A549 treated with GW870086 at 1 μM for 4 hours (cell line): ENCODE data around the gene SNRPB. TPM values are rescaled to one million over a fixed set of nuclear protein-coding genes. Genes with fewer than 3 reads are reported as not detected.

ENCODE experiments used
- total RNA-seq: library from RNA; stranded (reverse); fragments of 200-300 nt; extraction: Qiagen RNA extraction; gene quantifications from 5 replicates; pipeline ENCODE4 v1.2.3, GENCODE V29; 2022; ENCODE audit warnings: low read depth

The SNRPB gene
- 850 to 1,095 TPM (median 1,020 TPM) in 5 replicates for total RNA-seq

GRCh38 chr20:2470423-2471193 is at the start of gene SNRPB:
TSS of gene SNRPB (minus strand) at chr20:2470789. CDS start at chr20:2470690, 99 bp downstream.

DNA sequence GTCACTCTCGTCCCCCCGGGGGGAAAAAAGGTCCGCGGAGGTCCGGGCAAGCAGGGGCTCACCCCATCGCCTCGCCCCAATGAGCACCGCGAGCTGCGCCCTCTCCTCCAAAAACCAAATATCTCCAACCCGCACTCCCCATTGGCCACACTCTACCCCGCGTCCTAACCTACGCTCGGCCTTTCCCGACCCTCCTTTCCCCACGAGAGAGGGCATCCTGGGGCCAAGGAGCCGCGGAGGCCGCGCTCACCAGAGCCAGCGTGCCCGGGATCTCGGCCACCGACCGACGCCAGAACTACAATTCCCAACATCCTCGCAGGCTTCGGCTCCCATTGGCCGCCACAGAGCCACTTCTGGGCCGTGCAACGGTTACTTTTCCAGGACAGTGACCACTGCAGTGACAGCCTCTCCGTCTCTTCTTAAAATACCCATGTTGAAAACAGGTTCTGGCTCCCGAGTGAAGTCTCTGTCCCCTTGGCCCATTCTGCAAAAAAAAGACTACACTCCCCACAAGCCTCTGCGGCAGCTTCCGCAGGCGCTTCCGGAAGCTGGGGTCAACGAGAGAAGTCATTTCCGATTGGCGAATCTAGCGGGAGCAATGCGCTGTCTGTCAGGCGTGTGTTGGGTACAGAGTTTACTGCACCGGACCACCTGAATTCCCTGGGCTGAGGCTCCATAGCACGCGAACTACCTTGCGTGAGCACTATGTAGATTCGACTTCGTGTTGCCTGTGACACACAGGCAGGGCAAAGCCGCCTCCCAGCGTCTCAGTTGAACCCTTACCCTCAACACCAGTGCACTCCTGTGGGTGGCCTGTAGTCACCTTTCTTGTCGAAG is 38.3 kb upstream of the SNRPB start, which contains the start of gene ZNF343:
ZNF343 (minus strand) TSS at position 285 of the 837 bp plus-strand sequence. CDS start 15,020 bp downstream, outside the sequence.

Other genes with a start within 250 kb of the SNRPB start
- 0.05 TPM in 1 of 5 replicates, not detected in the others for gene TGM3, start 174.8 kb downstream of the SNRPB start, total RNA-seq
- gene TGM6, start 89.9 kb downstream of the SNRPB start, total RNA-seq, result not detected in 5 replicates
- 12.9 to 14.7 TPM (median 14.5 TPM) in 5 replicates for gene ZNF343, start 38.1 kb upstream of the SNRPB start, total RNA-seq
- gene TMC2, start 65.8 kb upstream of the SNRPB start, total RNA-seq, result not detected in 5 replicates
- gene NOP56, start 181.8 kb upstream of the SNRPB start, total RNA-seq, result 574 to 654 TPM (median 595 TPM) in 5 replicates
- 126 to 137 TPM (median 132 TPM) in 5 replicates for gene IDH3B, start 193.4 kb upstream of the SNRPB start, total RNA-seq
- 1.4 to 3.4 TPM (median 2.3 TPM) in 5 replicates for gene EBF4, start 222.0 kb upstream of the SNRPB start, total RNA-seq